HG03439 (cell line): ENCODE data around the gene SUGT1.
"Not testable (repeated sequence)": the region's sequence is repeated elsewhere in the genome, so short reads cannot be mapped to it uniquely, and the experiment has no call there.

Source experiments
- ATAC-seq: cut with Tn5 transposase; IDR thresholded peaks from one replicate; pipeline ENCODE4 v1.9.1; 2021; ENCODE audit warnings: mild to moderate bottlenecking, moderate library complexity; ENCODE audit not compliant: unreplicated experiment

Gene SUGT1

GRCh38 chr13:52665325-52665724 lies 12.7 kb downstream of the SUGT1 start:
- ATAC-seq = no peak

GRCh38 chr13:52669677-52670076 lies 17.0 kb downstream of the SUGT1 start:
- ATAC-seq = no peak

GRCh38 chr13:52670726-52671125 lies 18.1 kb downstream of the SUGT1 start:
- no peak for ATAC-seq

- ATAC-seq = no peak
Observed at GRCh38 chr13:52673465-52673864, 20.8 kb downstream of the SUGT1 start.

GRCh38 chr13:52677823-52678222 lies 25.2 kb downstream of the SUGT1 start:
- ATAC-seq = no peak

- not testable (repeated sequence) for ATAC-seq
Observed at GRCh38 chr13:52685806-52686205, 33.2 kb downstream of the SUGT1 start.

GRCh38 chr13:52686376-52686775 lies 33.7 kb downstream of the SUGT1 start:
- no peak for ATAC-seq

- ATAC-seq = no peak
Observed at GRCh38 chr13:52695856-52696255, 43.2 kb downstream of the SUGT1 start.

- ATAC-seq = no peak
Observed at GRCh38 chr13:52696566-52696965, 43.9 kb downstream of the SUGT1 start.

- ATAC-seq = no peak
Observed at GRCh38 chr13:52701728-52702465, 49.3 kb downstream of the SUGT1 start.

GRCh38 chr13:52703482-52703881 lies 50.8 kb downstream of the SUGT1 start:
- no peak for ATAC-seq

GRCh38 chr13:52706081-52706480 lies 53.4 kb downstream of the SUGT1 start:
- no peak for ATAC-seq

- ATAC-seq = no peak
Observed at GRCh38 chr13:52707375-52707774, 54.7 kb downstream of the SUGT1 start.

GRCh38 chr13:52708266-52708665 lies 55.6 kb downstream of the SUGT1 start:
- ATAC-seq = not testable (repeated sequence)

GRCh38 chr13:52711286-52711685 lies 58.6 kb downstream of the SUGT1 start:
- ATAC-seq = no peak

GRCh38 chr13:52712385-52712784 lies 59.7 kb downstream of the SUGT1 start:
- ATAC-seq = no peak

- no peak for ATAC-seq
Observed at GRCh38 chr13:52713894-52714293, 61.3 kb downstream of the SUGT1 start.

GRCh38 chr13:52720904-52721303 lies 68.3 kb downstream of the SUGT1 start:
- not testable (repeated sequence) for ATAC-seq

- ATAC-seq = not testable (repeated sequence)
Observed at GRCh38 chr13:52721356-52721755, 68.7 kb downstream of the SUGT1 start.

GRCh38 chr13:52723181-52723580 lies 70.5 kb downstream of the SUGT1 start:
- ATAC-seq = no peak

GRCh38 chr13:52725302-52725701 lies 72.7 kb downstream of the SUGT1 start:
- no peak for ATAC-seq

GRCh38 chr13:52726258-52726657 lies 73.6 kb downstream of the SUGT1 start:
- no peak for ATAC-seq

- no peak for ATAC-seq
Observed at GRCh38 chr13:52734075-52734623, 81.5 kb downstream of the SUGT1 start.
